B cell (primary cell): Measurements from ENCODE around the gene GPR3. TPM values are rescaled to one million over a fixed set of nuclear protein-coding genes. Genes with fewer than 3 reads are reported as not detected.

ENCODE experiments used
- ATAC-seq: fragments of 200-7000 bp; cut with Tn5 transposase; one replicate; pipeline ENCODE4 v1.10.0; 2021; ENCODE audit warnings: low read depth, mild to moderate bottlenecking, moderate number of reproducible peaks, moderate library complexity
- CTCF ChIA-PET: fragments of 350-600 bp; sonication (Branson Sonifier 250); formaldehyde crosslinking; loops from one replicate; lab custom pipeline; 2021; ENCODE audit warnings: antibody characterized with exemption, inconsistent platforms; lab: Charles Lee
- POLR2A ChIA-PET: fragments of 350-600 bp; sonication (Branson Sonifier 250); formaldehyde crosslinking; loops from one replicate; lab custom pipeline; 2021; ENCODE audit warnings: antibody characterized with exemption; lab: Charles Lee
- DNase-seq: peaks from one replicate; pipeline ENCODE4 v3.0.0; 2013
- H2AFZ ChIP-seq: 2 replicates; pipeline ENCODE4 v1.6.1; 2012; ENCODE audit warnings: mild to moderate bottlenecking, low read depth, low read length; ENCODE audit not compliant: insufficient read depth, poor library complexity, severe bottlenecking
- H3K27ac ChIP-seq, 2 donors: 1 replicate in 1 of 2; 2 replicates in 1 of 2; pipeline ENCODE4 v1.5.1; 2012 to 2013; ENCODE audit warnings: low read length in 2 of 2, mild to moderate bottlenecking in 2 of 2, moderate library complexity in 1 of 2
- H3K27me3 ChIP-seq, 4 experiments: fragments of 200-600 bp in 1 of 4; sonication (generic) in 1 of 4; replicated peaks in 1 of 4; 1 replicate in 2 of 4; 2 replicates in 2 of 4; pipeline versions ENCODE4 v1.6.1 to v1.7.0; 2013 to 2016; ENCODE audit warnings: low read length in 3 of 4, mild to moderate bottlenecking in 2 of 4, mixed read lengths in 1 of 4, moderate library complexity in 1 of 4; ENCODE audit not compliant: insufficient read depth in 4 of 4, control insufficient read depth in 3 of 4; ENCODE audit errors: control extremely low read depth in 1 of 4
- H3K36me3 ChIP-seq, 2 experiments: replicated peaks in 1 of 2; 1 replicate in 1 of 2; 2 replicates in 1 of 2; pipeline versions ENCODE4 v1.6.1 to v1.7.1; 2013; ENCODE audit warnings: low read length in 1 of 2; ENCODE audit not compliant: insufficient read depth in 2 of 2, control insufficient read depth in 1 of 2; ENCODE audit errors: control extremely low read depth in 1 of 2, extremely low read depth in 1 of 2
- H3K4me1 ChIP-seq, 2 donors: fragments of 200-600 bp in 1 of 2; sonication (generic) in 1 of 2; 1 replicate in 1 of 2; 2 replicates in 1 of 2; pipeline versions ENCODE4 v1.5.1 to v1.6.1; 2013 to 2017; ENCODE audit warnings: low read length in 2 of 2; ENCODE audit not compliant: control insufficient read depth in 2 of 2, insufficient read depth in 2 of 2
- H3K4me2 ChIP-seq: replicated peaks from 2 replicates; pipeline ENCODE3; 2012; ENCODE audit warnings: mild to moderate bottlenecking, low read depth, low read length; ENCODE audit not compliant: poor library complexity, severe bottlenecking
- H3K4me3 ChIP-seq, 5 experiments: fragments of 200-600 bp in 1 of 5; sonication (generic) in 1 of 5; 1 replicate in 3 of 5; 2 replicates in 2 of 5; pipeline versions ENCODE4 v1.5.1 to v1.7.0; 2011 to 2016; ENCODE audit warnings: low read length in 4 of 5, mild to moderate bottlenecking in 4 of 5, low read depth in 2 of 5, control low read depth in 1 of 5, moderate library complexity in 1 of 5; ENCODE audit not compliant: insufficient read depth in 1 of 5; ENCODE audit errors: control extremely low read depth in 1 of 5, extremely low read depth in 1 of 5
- H3K79me2 ChIP-seq: fragments of 200-600 bp; sonication (generic); one replicate; pipeline ENCODE4 v1.6.0; 2016; ENCODE audit warnings: low read length; ENCODE audit not compliant: control insufficient read depth, insufficient read depth
- H3K9ac ChIP-seq: fragments of 200-600 bp; sonication (generic); 2 replicates; pipeline ENCODE4 v1.6.1; 2017; ENCODE audit warnings: mild to moderate bottlenecking, low read length, moderate library complexity
- H3K9me3 ChIP-seq, 3 donors: one replicate each; pipeline versions ENCODE4 v1.6.1 to v1.7.1; 2013; ENCODE audit warnings: low read length in 2 of 3; ENCODE audit not compliant: control insufficient read depth in 2 of 3, insufficient read depth in 1 of 3; ENCODE audit errors: control extremely low read depth in 1 of 3
- H4K20me1 ChIP-seq: 2 replicates; pipeline ENCODE4 v1.6.0; 2012; ENCODE audit warnings: mild to moderate bottlenecking, low read length; ENCODE audit not compliant: insufficient read depth, control insufficient read depth, poor library complexity, severe bottlenecking
- H3K27ac Mint-ChIP-seq: one replicate; pipeline ENCODE4 v1.8.0; 2021; ENCODE audit warnings: mixed read lengths
- H3K27me3 Mint-ChIP-seq: one replicate; pipeline ENCODE4 v1.8.0; 2021; ENCODE audit warnings: mixed read lengths
- H3K4me1 Mint-ChIP-seq: one replicate; pipeline ENCODE4 v1.8.0; 2021; ENCODE audit warnings: mixed read lengths
- H3K4me3 Mint-ChIP-seq: one replicate; pipeline ENCODE4 v1.8.0; 2021; ENCODE audit warnings: mixed read lengths
- H3K9me3 Mint-ChIP-seq: one replicate; pipeline ENCODE4 v1.8.0; 2022; ENCODE audit warnings: mixed read lengths; ENCODE audit not compliant: insufficient read depth
- CTCF ChIP-seq: fragments of 200-600 bp; IDR thresholded peaks from one replicate; pipeline ENCODE4 v1.8.0; 2022; ENCODE audit warnings: antibody characterized with exemption, mild to moderate bottlenecking
- EZH2 ChIP-seq: IDR thresholded peaks from 2 replicates; pipeline ENCODE4 v1.6.1; 2012; ENCODE audit warnings: borderline replicate concordance, low read depth, mild to moderate bottlenecking, moderate library complexity, low read length; ENCODE audit not compliant: insufficient read depth, poor library complexity, severe bottlenecking
- WGBS: methylation state at CpG from one replicate; pipeline ENCODE4 v1.1.5; 2013; ENCODE audit warnings: missing lambda C conversion rate; ENCODE audit not compliant: insufficient coverage; 5-methylcytosine and 5-hydroxymethylcytosine counted together
- intact Hi-C: fragments of 100-400 bp; cut with micrococcal nuclease; formaldehyde crosslinking; loops from one replicate; pipeline ENCODE4 v1.10.0; 2022
- polyA plus RNA-seq: library from polyadenylated mRNA; depleted of rRNA; stranded (reverse); fragments of >200 nt; gene quantifications from 2 replicates; pipeline ENCODE4 v1.2.3, GENCODE V29; 2012
- total RNA-seq, 2 donors: library from RNA; stranded (reverse); fragments of 120-200 nt in 1 of 2; gene quantifications; 1 replicate in 1 of 2; 2 replicates in 1 of 2; pipeline versions ENCODE4 v1.2.3 to v1.2.4, GENCODE V29; 2013 to 2022

GPR3 gene
- total and polyA plus RNA-seq, 2 donors (not counting 1 experiment from before 2014, with no cell fraction given), result 3.3 TPM; not detected in 1

- no peaks in the 10 kb centered on the region for H3K79me2 ChIP-seq
- Mint-ChIP-seq H3K27ac (no peak overlapping the region), H3K27me3 (no peaks in the 10 kb centered on the region), H3K9me3 (no peaks in the 10 kb centered on the region), H3K4me3 (no peak overlapping the region), H3K4me1 (peaks cover 28% of the 10 kb centered on the region)
- TF ChIP-seq CTCF (no peak), EZH2 (no peak)
- CTCF ChIA-PET, result interaction anchor here (0.8 to 7.8 kb wide), 12 partner anchors 10 to 266 kb away, joined by 3 to 402 read pairs (median 8); partner anchors contain the start of genes AHDC1, CD164L2 and MAP3K6
- no peaks in the 10 kb centered on the region for H3K27me3 ChIP-seq
- no peaks in the 10 kb centered on the region for H4K20me1 ChIP-seq
- no peak overlapping the region for H2AFZ ChIP-seq
- H3K9me3 ChIP-seq, result no peaks in the 10 kb centered on the region
- H3K4me2 ChIP-seq, result no peak overlapping the region
- H3K4me1 ChIP-seq, result peaks cover 11 to 27% of the 10 kb centered on the region in 2 donors
- POLR2A ChIA-PET, result interaction anchor here (0.8 to 3.1 kb wide), 3 partner anchors 32 to 101 kb away, joined by 3 to 13 read pairs (median 3); no protein-coding TSS in a partner anchor
- WGBS, result 96% methylated on average over 3 of the region's 3 CpGs
- H3K27ac ChIP-seq, result no peak overlapping the region
- no peak overlapping the region for H3K9ac ChIP-seq
- no peak overlapping the region for H3K4me3 ChIP-seq
- intact Hi-C loops, result loop anchor here (10.0 kb wide), 1 partner anchor 162 kb away; the partner anchor contains the start of gene WDTC1
- DNase-seq, result no peak
- no peak for ATAC-seq
- H3K36me3 ChIP-seq, result no peaks in the 10 kb centered on the region
Observed at GRCh38 chr1:27397110-27397509, 4.7 kb downstream of the GPR3 start.

- ATAC-seq (no peak), DNase-seq (no peak)
- Histone ChIP-seq H3K36me3 (no peaks in the 10 kb centered on the region), H3K4me1 (peaks cover 15 to 29% of the 10 kb centered on the region in 2 donors), H3K4me2 (no peak overlapping the region), H4K20me1 (no peaks in the 10 kb centered on the region), H2AFZ (no peak overlapping the region), H3K27me3 (no peaks in the 10 kb centered on the region), H3K4me3 (no peak overlapping the region), H3K79me2 (no peaks in the 10 kb centered on the region), H3K27ac (no peak overlapping the region), H3K9me3 (no peaks in the 10 kb centered on the region), H3K9ac (no peak overlapping the region)
- 90% methylated on average over 5 of the region's 7 CpGs for WGBS
- ChIA-PET CTCF (interaction anchor here (1.3 to 7.8 kb wide), 8 partner anchors 10 to 265 kb away, joined by 3 to 402 read pairs (median 14); partner anchors contain the start of gene AHDC1), POLR2A (interaction anchor here (1.2 kb wide), 1 partner anchor 101 kb away, joined by 3 read pairs; no protein-coding TSS in a partner anchor)
- no peaks in the 10 kb centered on the region for H3K9me3 Mint-ChIP-seq
- peaks cover 29% of the 10 kb centered on the region for H3K4me1 Mint-ChIP-seq
- no peaks in the 10 kb centered on the region for H3K27me3 Mint-ChIP-seq
- peak overlapping the region; percentile 32 for H3K27ac Mint-ChIP-seq
- no peak overlapping the region for H3K4me3 Mint-ChIP-seq
- TF ChIP-seq CTCF, result no peak
- TF ChIP-seq EZH2, result no peak
- intact Hi-C loops, result loop anchor here (10.0 kb wide), 1 partner anchor 163 kb away; the partner anchor contains the start of gene WDTC1
Observed at GRCh38 chr1:27397749-27398148, 5.3 kb downstream of the GPR3 start.
